ENCODE measurements around the gene SPATA12. TPM values are rescaled to one million over a fixed set of nuclear protein-coding genes. Genes with fewer than 3 reads are reported as not detected.

The SPATA12 gene
- total and polyA plus RNA-seq, 12 donors: not detected

GRCh38 chr3:57015912-57016311 is 44.6 kb upstream of the SPATA12 start:
- intact Hi-C loops (cut with DNase I): no loop called here
- Histone ChIP-seq H3K4me1 (peaks cover 0 to 12% (median 4%) of the 10 kb centered on the region in 9 donors), H3K27me3 (no peaks in the 10 kb centered on the region), H3K4me3 (no peak overlapping the region), H3K36me3 (no peaks in the 10 kb centered on the region), H3K9me3 (peaks cover 0 to 3% (median 0%) of the 10 kb centered on the region in 11 donors), H3K27ac (no peak overlapping the region)
- 93 to 94% methylated on average over 6 of the region's 6 CpGs for WGBS, 2 donors
- TF ChIP-seq CTCF (IDR thresholded peaks at IDR 0.05): no peak
- no peak for ATAC-seq
- no peak for DNase-seq

- Histone ChIP-seq H3K4me3 (no peak overlapping the region), H3K9me3 (peaks cover 0 to 3% (median 0%) of the 10 kb centered on the region in 11 donors), H3K4me1 (peaks cover 0 to 12% (median 4%) of the 10 kb centered on the region in 9 donors), H3K27ac (no peak overlapping the region), H3K27me3 (no peaks in the 10 kb centered on the region), H3K36me3 (no peaks in the 10 kb centered on the region)
- ATAC-seq: peak in 2 of 8 donors; percentile 40 to 58
- 64 to 65% methylated on average over 8 of the region's 8 CpGs for WGBS, 2 donors
- TF ChIP-seq CTCF (IDR thresholded peaks at IDR 0.05): no peak
- DNase-seq: no peak
- intact Hi-C loops (cut with DNase I): no loop called here
These were observed 43.0 kb upstream of the SPATA12 start for GRCh38 chr3:57017459-57017845.

- intact Hi-C loops (cut with DNase I): no loop called here
- Histone ChIP-seq H3K36me3 (no peaks in the 10 kb centered on the region), H3K27me3 (no peaks in the 10 kb centered on the region), H3K9me3 (peaks cover 0 to 3% (median 0%) of the 10 kb centered on the region in 11 donors), H3K4me1 (peaks cover 0 to 12% (median 4%) of the 10 kb centered on the region in 9 donors), H3K4me3 (no peak overlapping the region), H3K27ac (no peak overlapping the region)
- TF ChIP-seq CTCF (IDR thresholded peaks at IDR 0.05): no peak
- ATAC-seq (no peak), DNase-seq (no peak)
These were observed 42.2 kb upstream of the SPATA12 start for GRCh38 chr3:57018246-57018645.

GRCh38 chr3:57019057-57019456 is 41.4 kb upstream of the SPATA12 start:
- DNase-seq (no peak), ATAC-seq (no peak)
- Histone ChIP-seq H3K4me3 (no peak overlapping the region), H3K36me3 (no peaks in the 10 kb centered on the region), H3K9me3 (no peaks in the 10 kb centered on the region), H3K4me1 (peaks cover 0 to 12% (median 4%) of the 10 kb centered on the region in 9 donors), H3K27me3 (no peaks in the 10 kb centered on the region), H3K27ac (no peak overlapping the region)
- 88% methylated on average over 3 of the region's 3 CpGs for WGBS, 2 donors
- TF ChIP-seq CTCF (IDR thresholded peaks at IDR 0.05): no peak
- intact Hi-C loops (cut with DNase I): no loop called here

All from heart right ventricle (tissue), 16 donors.